KMS-11 (cell line): Measurements from ENCODE around the gene C4orf46.
"Not testable (repeated sequence)": the region's sequence is repeated elsewhere in the genome, so short reads cannot be mapped to it uniquely, and the experiment has no call there.

Experiments used
- H2AFZ ChIP-seq: fragments of 200-600 bp; sonication (generic); 2 replicates; pipeline ENCODE4 v1.6.1; 2016; ENCODE audit warnings: antibody characterized with exemption, mixed run types, low read depth
- H3K27ac ChIP-seq: fragments of 200-600 bp; sonication (generic); 2 replicates; pipeline ENCODE4 v1.6.1; 2016; ENCODE audit warnings: mild to moderate bottlenecking, mixed run types
- H3K27me3 ChIP-seq: fragments of 200-600 bp; sonication (generic); 2 replicates; pipeline ENCODE4 v1.6.1; 2017; ENCODE audit warnings: mild to moderate bottlenecking, low read depth, mixed run types, moderate library complexity; ENCODE audit not compliant: insufficient read depth
- H3K36me3 ChIP-seq: fragments of 200-600 bp; sonication (generic); 2 replicates; pipeline ENCODE4 v1.6.1; 2017; ENCODE audit warnings: mild to moderate bottlenecking, mixed run types; ENCODE audit not compliant: insufficient read depth
- H3K4me1 ChIP-seq: fragments of 200-600 bp; sonication (generic); 2 replicates; pipeline ENCODE4 v1.6.1; 2016; ENCODE audit warnings: mild to moderate bottlenecking, low read depth, mixed run types; ENCODE audit not compliant: poor library complexity, severe bottlenecking
- H3K4me2 ChIP-seq: fragments of 200-600 bp; sonication (generic); 2 replicates; pipeline ENCODE4 v1.7.0; 2016; ENCODE audit warnings: mild to moderate bottlenecking, mixed run types
- H3K4me3 ChIP-seq: fragments of 200-600 bp; sonication (generic); IDR thresholded peaks from 2 replicates; pipeline ENCODE4 v1.6.1; 2017; ENCODE audit warnings: low read depth, low read length, mixed read lengths; ENCODE audit not compliant: insufficient read depth
- H3K79me2 ChIP-seq: fragments of 200-600 bp; sonication (generic); 2 replicates; pipeline ENCODE4 v1.6.1; 2016; ENCODE audit warnings: low read depth, mixed run types; ENCODE audit not compliant: insufficient read depth
- H3K9ac ChIP-seq: fragments of 200-600 bp; sonication (generic); 2 replicates; pipeline ENCODE4 v1.6.1; 2016; ENCODE audit warnings: mild to moderate bottlenecking, mixed run types
- H4K20me1 ChIP-seq: fragments of 200-600 bp; sonication (generic); 2 replicates; pipeline ENCODE4 v1.6.1; 2016; ENCODE audit warnings: mild to moderate bottlenecking, mixed run types; ENCODE audit not compliant: insufficient read depth
- TF ChIP-seq, protein P1 (sequence below): fragments of 200-600 bp; sonication (generic); conservative IDR thresholded peaks from 2 replicates; pipeline ENCODE4 v1.6.1; 2017; ENCODE audit warnings: low read depth, mild to moderate bottlenecking, antibody characterized with exemption, low read length, moderate library complexity, mixed read lengths

C4orf46 gene

DNA sequence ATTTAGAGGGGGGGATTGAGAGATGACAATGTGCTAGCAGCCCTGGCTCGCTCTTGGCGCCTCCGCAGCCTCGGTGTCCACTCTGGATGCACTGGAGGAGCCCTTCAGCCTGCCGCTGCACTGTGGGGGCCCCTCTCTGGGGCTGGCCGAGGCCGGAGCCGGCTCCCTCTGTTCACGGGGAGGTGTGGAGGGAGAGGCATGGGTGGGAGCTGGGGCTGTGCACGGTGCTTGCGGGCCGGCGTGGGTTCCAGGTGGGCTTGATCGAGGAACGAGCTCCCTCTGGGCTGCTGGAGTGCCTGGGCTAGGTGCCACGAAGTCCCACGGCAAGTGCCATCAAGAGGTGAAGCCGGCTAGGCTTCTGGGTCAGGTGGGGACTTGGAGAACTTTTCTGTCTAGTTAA lies 6.9 kb downstream of the C4orf46 start:
- TF ChIP-seq, protein P1, sequence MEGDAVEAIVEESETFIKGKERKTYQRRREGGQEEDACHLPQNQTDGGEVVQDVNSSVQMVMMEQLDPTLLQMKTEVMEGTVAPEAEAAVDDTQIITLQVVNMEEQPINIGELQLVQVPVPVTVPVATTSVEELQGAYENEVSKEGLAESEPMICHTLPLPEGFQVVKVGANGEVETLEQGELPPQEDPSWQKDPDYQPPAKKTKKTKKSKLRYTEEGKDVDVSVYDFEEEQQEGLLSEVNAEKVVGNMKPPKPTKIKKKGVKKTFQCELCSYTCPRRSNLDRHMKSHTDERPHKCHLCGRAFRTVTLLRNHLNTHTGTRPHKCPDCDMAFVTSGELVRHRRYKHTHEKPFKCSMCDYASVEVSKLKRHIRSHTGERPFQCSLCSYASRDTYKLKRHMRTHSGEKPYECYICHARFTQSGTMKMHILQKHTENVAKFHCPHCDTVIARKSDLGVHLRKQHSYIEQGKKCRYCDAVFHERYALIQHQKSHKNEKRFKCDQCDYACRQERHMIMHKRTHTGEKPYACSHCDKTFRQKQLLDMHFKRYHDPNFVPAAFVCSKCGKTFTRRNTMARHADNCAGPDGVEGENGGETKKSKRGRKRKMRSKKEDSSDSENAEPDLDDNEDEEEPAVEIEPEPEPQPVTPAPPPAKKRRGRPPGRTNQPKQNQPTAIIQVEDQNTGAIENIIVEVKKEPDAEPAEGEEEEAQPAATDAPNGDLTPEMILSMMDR = no peak
- no peak overlapping the region for H3K4me3 ChIP-seq
- no peaks in the 10 kb centered on the region; the same call in 1 of the 2 replicates for H4K20me1 ChIP-seq
- H3K79me2 ChIP-seq = peaks cover 30% of the 10 kb centered on the region
- H3K9ac ChIP-seq = no peak overlapping the region
- H3K27ac ChIP-seq = no peak overlapping the region
- H3K27me3 ChIP-seq = no peaks in the 10 kb centered on the region
- H3K36me3 ChIP-seq = no peaks in the 10 kb centered on the region
- no peak overlapping the region for H3K4me2 ChIP-seq
- H3K4me1 ChIP-seq = peaks cover 18% of the 10 kb centered on the region
- no peak overlapping the region for H2AFZ ChIP-seq

DNA sequence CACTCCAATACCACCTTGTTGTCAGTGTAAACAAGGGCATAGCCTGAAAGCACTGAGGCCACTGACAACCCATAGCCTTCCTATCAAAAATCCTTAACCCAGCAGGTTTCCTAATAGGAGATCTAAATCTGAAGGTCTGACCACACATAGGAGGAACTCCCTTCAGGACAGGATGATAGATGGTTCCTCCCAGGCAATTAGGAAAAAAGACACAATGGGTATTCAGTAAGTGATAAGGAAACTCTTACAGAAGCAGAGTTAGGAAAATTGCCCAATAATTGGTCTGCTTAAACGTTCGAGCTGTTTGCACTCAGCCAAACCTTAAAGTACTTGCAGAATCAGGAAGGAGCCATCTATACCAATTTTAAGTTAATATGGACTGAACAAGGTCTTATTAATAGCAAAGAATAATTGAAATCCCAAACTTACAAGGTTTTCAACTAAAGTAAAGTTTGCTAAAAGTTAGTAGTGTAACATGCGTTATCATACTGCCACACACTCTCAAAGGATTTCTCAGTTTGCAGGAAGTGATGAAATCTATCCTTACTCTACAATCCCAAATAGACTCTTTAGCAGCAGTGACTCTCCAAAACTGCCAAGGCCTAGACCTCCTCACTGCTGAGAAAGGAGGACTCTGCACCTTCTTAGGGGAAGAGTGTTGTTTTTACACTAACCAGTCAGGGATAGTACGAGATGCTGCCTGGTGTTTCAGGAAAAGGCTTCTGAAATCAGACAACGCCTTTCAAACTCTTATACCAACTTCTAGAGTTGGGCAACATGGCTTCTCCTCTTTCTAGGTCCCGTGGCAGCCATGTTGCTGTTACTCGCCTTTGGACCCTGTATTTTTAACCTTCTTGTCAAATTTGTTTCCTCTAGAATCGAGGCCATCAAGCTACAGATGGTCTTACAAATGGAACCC lies 7.7 kb downstream of the C4orf46 start:
- not testable (repeated sequence) for H4K20me1 ChIP-seq, H3K4me3 ChIP-seq

DNA sequence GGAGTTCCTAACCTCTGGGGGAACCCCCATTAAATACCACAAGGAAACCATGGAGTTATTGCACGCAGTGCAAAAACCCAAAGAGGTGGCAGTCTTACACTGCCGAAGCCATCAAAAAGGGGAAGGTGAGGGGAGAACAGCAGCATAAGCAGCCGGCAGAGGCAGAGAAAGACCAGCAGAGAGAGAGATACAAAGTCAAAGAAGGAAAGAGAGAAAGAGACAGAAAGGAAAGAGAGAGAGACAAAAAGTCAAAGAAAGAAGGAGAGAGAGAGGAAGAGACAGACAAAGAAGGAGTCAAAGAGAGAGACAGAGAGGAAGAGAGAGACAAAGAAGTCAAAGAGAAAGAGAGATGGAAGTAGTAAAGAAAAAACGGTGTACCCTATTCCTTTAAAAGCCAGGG lies 8.4 kb downstream of the C4orf46 start:
- peaks cover 15% of the 10 kb centered on the region for H3K79me2 ChIP-seq
- not testable (repeated sequence) for H3K36me3 ChIP-seq, H4K20me1 ChIP-seq, H3K4me2 ChIP-seq, H2AFZ ChIP-seq, H3K27ac ChIP-seq, H3K9ac ChIP-seq, H3K4me3 ChIP-seq, H3K27me3 ChIP-seq, H3K4me1 ChIP-seq

More for the DNA sequence above, 7.7 kb downstream of the C4orf46 start:
- H2AFZ ChIP-seq, H3K27me3 ChIP-seq, H3K27ac ChIP-seq, H3K36me3 ChIP-seq, H3K4me2 ChIP-seq, H3K9ac ChIP-seq: not testable (repeated sequence)
- Histone ChIP-seq H3K4me1 (peaks cover 10% of the 10 kb centered on the region), H3K79me2 (peaks cover 22% of the 10 kb centered on the region)

DNA sequence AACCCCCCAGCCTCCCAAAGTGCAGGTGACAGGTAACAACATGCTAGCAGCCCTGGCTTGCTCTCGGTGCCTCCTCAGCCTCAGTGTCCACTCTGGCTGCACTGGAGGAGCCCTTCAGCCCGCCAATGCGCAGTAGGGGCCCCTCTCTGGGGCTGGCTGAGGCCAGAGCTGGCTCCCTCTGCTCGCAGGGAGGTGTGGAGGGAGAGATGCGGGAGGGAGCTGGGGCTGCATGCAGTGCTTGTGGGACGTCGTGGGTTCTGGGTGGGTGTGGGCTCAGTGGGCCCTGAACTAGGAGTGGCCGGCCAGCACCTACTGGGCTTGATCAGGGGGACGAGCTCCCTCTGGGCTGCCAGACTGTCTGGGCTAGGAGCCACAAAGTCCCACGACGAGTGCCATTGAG lies 14.4 kb downstream of the C4orf46 start:
- TF ChIP-seq, protein P1 = no peak
- H3K27me3 ChIP-seq = no peaks in the 10 kb centered on the region
- no peaks in the 10 kb centered on the region for H3K36me3 ChIP-seq
- H3K4me1 ChIP-seq = no peaks in the 10 kb centered on the region
- no peaks in the 10 kb centered on the region for H4K20me1 ChIP-seq
- H3K27ac ChIP-seq = no peak overlapping the region
- H3K4me2 ChIP-seq = no peak overlapping the region
- H3K9ac ChIP-seq = no peak overlapping the region
- no peak overlapping the region for H3K4me3 ChIP-seq
- no peaks in the 10 kb centered on the region for H3K79me2 ChIP-seq
- H2AFZ ChIP-seq = no peak overlapping the region

DNA sequence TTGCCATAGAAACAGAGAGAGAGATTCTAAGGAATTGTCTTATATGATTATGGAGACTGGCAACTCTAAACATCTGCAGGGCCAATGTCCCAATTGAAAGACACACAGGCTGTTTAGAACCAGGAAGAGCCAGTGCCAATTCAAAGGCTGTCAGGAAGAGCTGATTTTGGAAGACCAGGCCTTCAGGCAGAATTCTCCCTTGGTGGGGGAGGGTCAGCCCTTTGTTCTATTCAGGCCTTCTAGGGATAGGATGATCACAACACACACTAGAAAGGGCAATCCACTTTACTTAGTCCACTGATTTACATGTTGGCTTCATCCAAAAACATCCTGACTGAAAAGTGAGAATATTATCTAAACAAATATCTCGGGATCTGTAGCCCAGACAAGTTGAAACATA lies 15.2 kb downstream of the C4orf46 start:
- H4K20me1 ChIP-seq = no peaks in the 10 kb centered on the region
- H3K27ac ChIP-seq = no peak overlapping the region
- TF ChIP-seq, protein P1 = no peak

More for the DNA sequence above, 15.2 kb downstream of the C4orf46 start:
- H3K4me3 ChIP-seq = no peak overlapping the region
- no peak overlapping the region for H2AFZ ChIP-seq
- no peaks in the 10 kb centered on the region for H3K27me3 ChIP-seq
- no peaks in the 10 kb centered on the region for H3K36me3 ChIP-seq
- no peak overlapping the region for H3K4me2 ChIP-seq
- no peaks in the 10 kb centered on the region for H3K4me1 ChIP-seq
- H3K79me2 ChIP-seq = no peaks in the 10 kb centered on the region
- H3K9ac ChIP-seq = no peak overlapping the region
